GM12875 (cell line): ENCODE results near the gene PEX7.
"Not testable (repeated sequence)": the region's sequence is repeated elsewhere in the genome, so short reads cannot be mapped to it uniquely, and the experiment has no call there.

ENCODE experiments used
- H3K4me3 ChIP-seq: one replicate; pipeline ENCODE4 v1.5.1; 2011; ENCODE audit warnings: low read depth, low read length, control low read depth
- TF ChIP-seq, protein P1 (sequence below): IDR thresholded peaks from 2 replicates; pipeline ENCODE4 v1.5.1; 2011; ENCODE audit warnings: low read depth, mild to moderate bottlenecking, control low read depth, inconsistent platforms, low read length, moderate library complexity, borderline replicate concordance; ENCODE audit not compliant: insufficient read depth

The PEX7 gene

DNA sequence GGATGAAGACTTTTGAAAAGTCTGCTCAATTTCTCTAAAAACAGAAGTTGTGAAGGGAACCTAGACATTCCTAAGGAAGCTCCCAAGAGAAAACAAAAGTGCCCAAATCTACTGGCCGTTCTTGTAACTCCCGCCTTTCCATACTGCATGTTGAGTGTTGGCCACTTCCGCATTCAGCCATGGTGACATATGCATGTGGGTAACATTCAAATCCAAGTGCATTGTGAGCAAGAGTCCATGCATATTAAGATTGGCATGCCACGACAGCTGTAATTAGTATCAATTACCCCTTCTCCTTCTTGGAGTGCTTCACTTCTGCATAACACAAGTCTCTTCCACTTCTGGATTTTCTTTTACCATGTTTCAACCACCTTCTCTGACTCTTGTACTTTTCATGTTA lies 108.1 kb downstream of the PEX7 start:
- H3K4me3 ChIP-seq: no peak overlapping the region
- TF ChIP-seq, protein P1, sequence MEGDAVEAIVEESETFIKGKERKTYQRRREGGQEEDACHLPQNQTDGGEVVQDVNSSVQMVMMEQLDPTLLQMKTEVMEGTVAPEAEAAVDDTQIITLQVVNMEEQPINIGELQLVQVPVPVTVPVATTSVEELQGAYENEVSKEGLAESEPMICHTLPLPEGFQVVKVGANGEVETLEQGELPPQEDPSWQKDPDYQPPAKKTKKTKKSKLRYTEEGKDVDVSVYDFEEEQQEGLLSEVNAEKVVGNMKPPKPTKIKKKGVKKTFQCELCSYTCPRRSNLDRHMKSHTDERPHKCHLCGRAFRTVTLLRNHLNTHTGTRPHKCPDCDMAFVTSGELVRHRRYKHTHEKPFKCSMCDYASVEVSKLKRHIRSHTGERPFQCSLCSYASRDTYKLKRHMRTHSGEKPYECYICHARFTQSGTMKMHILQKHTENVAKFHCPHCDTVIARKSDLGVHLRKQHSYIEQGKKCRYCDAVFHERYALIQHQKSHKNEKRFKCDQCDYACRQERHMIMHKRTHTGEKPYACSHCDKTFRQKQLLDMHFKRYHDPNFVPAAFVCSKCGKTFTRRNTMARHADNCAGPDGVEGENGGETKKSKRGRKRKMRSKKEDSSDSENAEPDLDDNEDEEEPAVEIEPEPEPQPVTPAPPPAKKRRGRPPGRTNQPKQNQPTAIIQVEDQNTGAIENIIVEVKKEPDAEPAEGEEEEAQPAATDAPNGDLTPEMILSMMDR: no peak

DNA sequence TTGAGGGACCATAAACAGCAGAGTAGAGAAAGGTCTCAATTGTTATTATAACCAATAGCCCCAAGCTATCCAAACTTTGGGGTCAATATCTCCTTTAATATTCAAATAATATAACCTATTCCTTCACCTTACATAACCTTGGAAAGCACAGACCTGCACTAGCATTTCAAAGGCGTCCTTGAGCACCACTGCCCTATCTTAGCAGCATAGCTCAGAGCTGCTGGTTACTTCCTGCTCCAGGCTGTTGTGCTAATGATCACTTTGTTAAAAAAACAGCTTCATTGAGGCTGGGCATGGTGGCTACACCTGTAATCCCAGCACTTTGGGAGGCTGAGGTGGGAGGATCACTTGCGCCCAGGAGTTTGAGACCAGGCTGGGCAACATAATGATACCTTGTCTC lies 110.2 kb downstream of the PEX7 start:
- no peak overlapping the region for H3K4me3 ChIP-seq
- TF ChIP-seq, protein P1: no peak

DNA sequence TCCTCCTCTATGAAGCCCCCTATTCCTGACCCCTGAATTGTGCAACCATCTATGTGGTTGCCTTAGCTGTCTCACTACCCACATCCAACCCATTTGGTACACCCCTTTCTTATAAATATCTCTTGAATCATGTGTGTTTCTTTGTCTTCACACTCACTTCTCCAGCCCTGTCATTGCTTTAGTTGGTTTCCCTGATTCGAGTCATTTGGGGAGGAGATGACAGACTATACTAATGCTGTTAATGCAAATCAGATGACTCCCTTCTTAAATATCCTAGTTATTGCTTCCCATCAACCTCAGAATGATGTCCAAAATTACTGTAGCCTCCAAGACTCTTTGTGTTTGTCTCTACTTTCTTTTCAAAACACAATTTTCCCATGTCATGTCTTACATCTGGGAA lies 122.7 kb downstream of the PEX7 start:
- TF ChIP-seq, protein P1: no peak

DNA sequence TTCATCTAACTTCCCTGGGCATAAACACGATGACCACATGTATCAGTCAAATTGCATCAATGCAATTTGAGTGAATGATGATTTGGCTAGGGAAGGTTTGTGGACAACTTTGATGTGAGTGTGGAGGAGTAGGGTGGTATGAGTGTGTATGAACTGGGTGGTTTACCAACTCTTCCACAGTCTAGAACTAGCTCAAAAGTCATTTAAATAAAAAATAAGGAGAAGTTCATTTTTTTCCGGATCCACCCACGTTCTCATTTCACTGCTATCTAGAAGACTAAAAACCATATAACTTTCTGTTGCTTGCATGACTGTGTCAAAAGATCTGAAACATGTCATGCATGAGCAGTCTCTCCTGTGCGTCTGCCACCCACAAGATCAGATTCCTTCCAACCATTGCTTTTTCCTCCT lies 123.3 kb downstream of the PEX7 start:
- TF ChIP-seq, protein P1: no peak
- no peak overlapping the region for H3K4me3 ChIP-seq

More for the DNA sequence above, 122.7 kb downstream of the PEX7 start:
- no peak overlapping the region for H3K4me3 ChIP-seq

DNA sequence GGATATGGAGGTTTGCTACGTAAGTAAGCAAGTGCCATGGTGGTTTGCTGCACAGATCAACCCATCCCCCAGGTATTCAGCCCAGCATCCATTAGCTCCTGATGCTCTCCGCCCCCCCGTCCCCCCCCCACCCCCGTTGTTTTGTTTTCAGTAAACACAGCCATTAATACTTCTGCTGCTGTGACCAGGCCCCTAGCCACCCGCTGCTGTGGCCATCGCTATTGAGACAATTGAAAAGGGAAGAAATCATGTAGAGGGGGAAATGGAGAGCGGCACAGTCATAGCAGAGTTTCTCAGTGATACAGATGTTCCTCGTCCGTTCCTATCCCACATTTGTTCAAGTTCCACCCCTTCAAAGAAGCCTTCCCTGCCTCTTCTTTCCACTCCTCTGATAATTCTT lies 124.6 kb downstream of the PEX7 start:
- no peak overlapping the region for H3K4me3 ChIP-seq
- TF ChIP-seq, protein P1: no peak

DNA sequence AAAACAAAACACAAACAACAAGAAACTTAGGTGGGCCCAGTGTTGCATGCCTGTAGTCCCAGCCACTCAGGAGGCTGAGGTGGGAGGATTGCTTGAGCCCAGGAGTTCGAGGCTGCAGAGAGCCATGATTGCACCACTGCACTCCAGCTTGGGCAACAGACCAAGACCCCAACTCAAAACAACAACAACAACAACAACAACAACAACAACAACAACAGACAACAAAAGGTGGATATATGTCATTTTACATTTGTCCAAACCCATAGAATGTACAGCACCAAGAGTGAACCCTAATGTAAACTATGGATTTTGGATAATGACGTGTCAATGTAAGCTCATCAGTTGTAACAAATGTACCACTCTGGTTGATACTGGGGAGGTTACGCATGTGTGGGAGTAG lies 127.6 kb downstream of the PEX7 start:
- not testable (repeated sequence) for H3K4me3 ChIP-seq

DNA sequence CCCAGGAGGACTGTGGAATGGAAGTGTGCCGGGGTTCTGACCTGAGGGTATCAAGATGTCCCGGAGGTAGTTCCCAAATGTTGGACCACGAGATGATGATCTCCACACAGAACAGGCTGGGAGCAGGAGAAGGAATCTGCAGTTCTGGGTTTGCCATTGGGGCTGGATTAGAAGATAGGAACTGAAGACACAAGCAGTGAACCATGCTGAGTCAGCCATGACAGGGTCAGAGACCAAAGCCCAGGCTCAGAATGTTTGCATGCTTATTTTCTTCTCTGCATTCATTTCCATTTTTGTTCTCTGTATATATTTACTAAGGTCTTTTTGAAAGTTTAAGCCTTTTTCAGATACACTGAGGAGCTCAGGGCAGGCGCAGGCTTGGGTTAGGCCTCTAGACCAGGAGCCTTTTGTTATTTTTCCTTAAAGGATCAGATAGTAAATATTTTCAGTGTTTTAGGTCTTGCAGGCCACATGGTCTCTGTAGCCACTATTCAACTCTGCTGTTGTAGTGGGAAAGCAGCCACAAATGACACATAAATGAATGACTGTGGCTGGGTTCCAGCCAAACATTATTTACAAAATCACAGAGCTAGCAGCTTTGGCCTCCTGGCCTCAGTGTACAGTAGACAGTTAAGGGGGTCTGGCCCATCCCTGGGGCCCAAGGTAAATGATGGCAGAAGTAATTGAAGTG lies 128.2 kb downstream of the PEX7 start:
- TF ChIP-seq, protein P1: no peak
- no peak overlapping the region for H3K4me3 ChIP-seq
